Prostate gland (tissue), 2 donors: Measurements from ENCODE around the gene SIPA1L3. TPM values are rescaled to one million over a fixed set of nuclear protein-coding genes. Genes with fewer than 3 reads are reported as not detected.
A peak's percentile ranks its signal among the peaks of the same experiment; 100 is the strongest.

Source experiments
- DNase-seq: peaks from one replicate; pipeline ENCODE4 v3.0.0-alpha.2; 2019; ENCODE audit warnings: low spot score
- H3K27ac ChIP-seq, 2 donors: fragments of 200-600 bp; sonication (generic); 2 replicates each; pipeline ENCODE4 v1.5.1; 2017 to 2019
- H3K27me3 ChIP-seq: fragments of 200-600 bp; sonication (generic); replicated peaks from 2 replicates; pipeline ENCODE4 v1.5.1; 2019; ENCODE audit not compliant: insufficient read depth
- H3K36me3 ChIP-seq, 2 donors: fragments of 200-600 bp; sonication (generic); 1 replicate in 1 of 2; 2 replicates in 1 of 2; pipeline versions ENCODE4 v1.5.1 to v1.8.1; 2017 to 2019
- H3K4me1 ChIP-seq: fragments of 200-600 bp; sonication (generic); replicated peaks from 2 replicates; pipeline ENCODE4 v1.5.1; 2019
- H3K4me3 ChIP-seq, 2 donors: fragments of 200-600 bp; sonication (generic); 2 replicates each; pipeline ENCODE4 v1.5.1; 2017 to 2019
- H3K9me3 ChIP-seq: fragments of 200-600 bp; sonication (generic); 2 replicates; pipeline ENCODE4 v1.5.1; 2017
- POLR2A ChIP-seq: fragments of 450-650 bp; IDR thresholded peaks from one replicate; pipeline ENCODE4 v1.6.1; 2016; ENCODE audit warnings: antibody characterized with exemption, mild to moderate bottlenecking
- POLR2AphosphoS5 ChIP-seq: sonication (generic); formaldehyde crosslinking; IDR thresholded peaks from one replicate; pipeline ENCODE4 v1.6.1; 2017; ENCODE audit warnings: antibody characterized with exemption
- WGBS: methylation state at CpG from one replicate; pipeline ENCODE4 v1.1.5; 2018; 5-methylcytosine and 5-hydroxymethylcytosine counted together
- intact Hi-C: fragments of 100-400 bp; cut with DNase I; formaldehyde crosslinking; loops from one replicate; pipeline ENCODE4 v1.14.2; 2022
- total RNA-seq, 2 donors: library from RNA; depleted of rRNA; stranded (reverse); fragments of >200 nt; gene quantifications; one replicate each; pipeline ENCODE4 v1.1.0, GENCODE V29; 2016
- TF ChIP-seq, protein P1 (sequence below), 4 experiments: fragments of 200-600 bp in 2 of 4; fragments of 450-650 bp in 2 of 4; sonication (generic) in 2 of 4; IDR thresholded peaks; 1 replicate in 3 of 4; 2 replicates in 1 of 4; pipeline ENCODE4 v1.5.1; 2016 to 2019; ENCODE audit warnings: antibody characterized with exemption in 4 of 4, mild to moderate bottlenecking in 2 of 4, moderate library complexity in 2 of 4

The SIPA1L3 gene
- total RNA-seq, 2 donors from 2014 or later = 48.8 to 63.5 TPM

DNA sequence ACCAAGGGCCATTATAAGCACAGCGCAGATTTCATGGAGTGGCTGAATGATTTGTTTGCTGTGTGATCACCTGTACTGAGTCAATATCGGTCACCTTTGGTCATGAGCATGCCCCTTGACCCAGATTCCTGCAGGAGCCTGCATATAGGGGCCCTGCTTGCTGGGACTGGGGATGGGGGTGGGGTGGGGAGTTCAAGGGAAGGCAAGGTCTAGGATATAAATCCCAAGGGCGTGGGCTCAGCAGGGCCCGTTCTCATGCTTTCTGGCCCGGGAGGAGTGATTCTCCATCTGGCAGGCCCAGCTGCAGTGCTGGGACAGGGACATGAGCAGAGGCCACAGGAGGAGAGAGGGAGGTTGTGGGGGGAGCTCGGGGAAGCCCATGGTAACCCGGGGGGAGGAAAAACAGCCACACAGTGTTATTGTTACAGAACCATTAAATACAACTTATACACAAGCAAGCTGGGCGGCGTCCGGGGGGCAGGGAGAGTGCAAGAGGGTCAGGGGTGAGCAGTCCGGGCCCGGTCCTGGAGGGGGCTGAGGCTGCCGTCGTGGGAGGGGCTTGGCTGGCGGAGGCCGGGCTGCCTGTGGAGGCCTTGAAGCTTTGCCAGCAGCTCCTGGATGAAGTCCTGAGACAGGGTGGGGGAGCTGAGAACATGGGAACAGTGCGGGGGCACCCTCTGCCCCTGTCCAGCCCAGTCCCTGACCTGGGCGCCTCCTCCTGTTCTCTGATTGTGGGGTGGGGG lies 344.0 kb downstream of the SIPA1L3 start:
- H3K9me3 ChIP-seq = no peaks in the 10 kb centered on the region
- H3K36me3 ChIP-seq = no peaks in the 10 kb centered on the region
- TF ChIP-seq, protein P1, sequence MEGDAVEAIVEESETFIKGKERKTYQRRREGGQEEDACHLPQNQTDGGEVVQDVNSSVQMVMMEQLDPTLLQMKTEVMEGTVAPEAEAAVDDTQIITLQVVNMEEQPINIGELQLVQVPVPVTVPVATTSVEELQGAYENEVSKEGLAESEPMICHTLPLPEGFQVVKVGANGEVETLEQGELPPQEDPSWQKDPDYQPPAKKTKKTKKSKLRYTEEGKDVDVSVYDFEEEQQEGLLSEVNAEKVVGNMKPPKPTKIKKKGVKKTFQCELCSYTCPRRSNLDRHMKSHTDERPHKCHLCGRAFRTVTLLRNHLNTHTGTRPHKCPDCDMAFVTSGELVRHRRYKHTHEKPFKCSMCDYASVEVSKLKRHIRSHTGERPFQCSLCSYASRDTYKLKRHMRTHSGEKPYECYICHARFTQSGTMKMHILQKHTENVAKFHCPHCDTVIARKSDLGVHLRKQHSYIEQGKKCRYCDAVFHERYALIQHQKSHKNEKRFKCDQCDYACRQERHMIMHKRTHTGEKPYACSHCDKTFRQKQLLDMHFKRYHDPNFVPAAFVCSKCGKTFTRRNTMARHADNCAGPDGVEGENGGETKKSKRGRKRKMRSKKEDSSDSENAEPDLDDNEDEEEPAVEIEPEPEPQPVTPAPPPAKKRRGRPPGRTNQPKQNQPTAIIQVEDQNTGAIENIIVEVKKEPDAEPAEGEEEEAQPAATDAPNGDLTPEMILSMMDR (IDR thresholded peaks at IDR 0.05) = no peak
- TF ChIP-seq POLR2A = no peak
- TF ChIP-seq POLR2AphosphoS5 = no peak
- peak overlapping the region in 1 of 2 donors; percentile 18 for H3K4me3 ChIP-seq
- peak overlapping the region; percentile 79 to 89 for H3K27ac ChIP-seq
- H3K27me3 ChIP-seq = no peaks in the 10 kb centered on the region
- H3K4me1 ChIP-seq = no peaks in the 10 kb centered on the region
- DNase-seq = no peak
- intact Hi-C loops = loop anchor here (5.0 kb wide), 1 partner anchor 66 kb away; the partner anchor contains the start of genes KCNK6 and YIF1B
- WGBS = 22% methylated on average over 18 of the region's 18 CpGs

DNA sequence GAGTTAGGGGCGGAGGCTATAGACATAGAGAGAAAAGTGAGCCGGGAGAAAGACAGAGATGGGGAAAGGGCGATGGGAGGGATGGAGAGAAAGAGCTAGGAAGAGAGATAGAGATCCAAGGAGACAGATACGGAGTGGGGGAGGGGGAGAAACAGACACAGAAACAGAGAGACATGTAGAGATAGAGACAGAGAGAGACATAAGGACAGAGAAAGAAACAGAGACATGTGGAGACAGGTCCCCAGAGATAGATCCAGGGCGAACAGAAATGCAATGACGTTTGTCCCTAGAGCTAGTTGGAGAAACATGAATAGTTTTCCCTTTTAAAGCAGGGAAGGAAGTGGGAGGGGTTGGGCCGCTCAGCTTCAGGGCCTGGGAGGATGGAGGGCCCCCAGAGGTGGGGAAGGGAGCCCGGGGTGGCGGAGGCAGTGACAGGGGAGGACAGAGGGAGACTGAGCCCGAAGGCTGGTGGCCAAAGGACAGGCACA lies 344.6 kb downstream of the SIPA1L3 start:
- peak overlapping the region; percentile 79 to 89 for H3K27ac ChIP-seq
- peak; percentile 44 for DNase-seq
- no peaks in the 10 kb centered on the region for H3K4me1 ChIP-seq
- no peaks in the 10 kb centered on the region for H3K9me3 ChIP-seq
- TF ChIP-seq, protein P1 (IDR thresholded peaks at IDR 0.05) = no peak
- peak; percentile 63 for TF ChIP-seq POLR2AphosphoS5
- H3K27me3 ChIP-seq = no peaks in the 10 kb centered on the region
- intact Hi-C loops = loop anchor here (5.0 kb wide), 1 partner anchor 66 kb away; the partner anchor contains the start of genes KCNK6 and YIF1B
- peak overlapping the region; percentile 15 to 18 for H3K4me3 ChIP-seq
- 4% methylated on average over 10 of the region's 10 CpGs for WGBS
- no peaks in the 10 kb centered on the region for H3K36me3 ChIP-seq

DNA sequence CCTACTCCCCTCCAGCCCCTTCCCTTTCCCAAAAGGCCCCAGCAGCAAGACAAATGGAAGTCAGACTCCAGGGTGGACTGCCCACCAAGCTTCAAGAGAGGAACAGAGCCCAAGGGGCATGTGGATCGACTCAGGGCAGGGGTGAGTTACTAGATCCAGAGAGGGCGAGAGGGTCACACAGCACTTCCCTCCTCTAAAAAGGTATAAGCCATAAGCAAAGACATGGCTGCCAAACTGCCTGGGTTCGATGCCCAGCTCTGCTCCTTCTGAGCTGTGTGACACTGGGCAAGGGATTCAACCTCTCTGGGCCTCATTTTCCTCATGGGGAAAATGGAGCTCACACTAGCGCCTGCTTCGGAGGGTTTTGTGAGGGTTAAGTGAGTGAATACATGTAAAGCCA lies 345.4 kb downstream of the SIPA1L3 start:
- intact Hi-C loops = loop anchor here (5.0 kb wide), 1 partner anchor 65 kb away; the partner anchor contains the start of genes KCNK6 and YIF1B
- Histone ChIP-seq H3K4me1 (no peaks in the 10 kb centered on the region), H3K4me3 (peak overlapping the region; percentile 15 to 18), H3K27me3 (no peaks in the 10 kb centered on the region), H3K27ac (peak overlapping the region; percentile 79 to 89), H3K36me3 (no peaks in the 10 kb centered on the region), H3K9me3 (no peaks in the 10 kb centered on the region)
- DNase-seq = no peak
- WGBS = 85% methylated on average over 5 of the region's 5 CpGs
- TF ChIP-seq, protein P1 (IDR thresholded peaks at IDR 0.05) = no peak
- no peak for TF ChIP-seq POLR2A
- TF ChIP-seq POLR2AphosphoS5 = no peak

DNA sequence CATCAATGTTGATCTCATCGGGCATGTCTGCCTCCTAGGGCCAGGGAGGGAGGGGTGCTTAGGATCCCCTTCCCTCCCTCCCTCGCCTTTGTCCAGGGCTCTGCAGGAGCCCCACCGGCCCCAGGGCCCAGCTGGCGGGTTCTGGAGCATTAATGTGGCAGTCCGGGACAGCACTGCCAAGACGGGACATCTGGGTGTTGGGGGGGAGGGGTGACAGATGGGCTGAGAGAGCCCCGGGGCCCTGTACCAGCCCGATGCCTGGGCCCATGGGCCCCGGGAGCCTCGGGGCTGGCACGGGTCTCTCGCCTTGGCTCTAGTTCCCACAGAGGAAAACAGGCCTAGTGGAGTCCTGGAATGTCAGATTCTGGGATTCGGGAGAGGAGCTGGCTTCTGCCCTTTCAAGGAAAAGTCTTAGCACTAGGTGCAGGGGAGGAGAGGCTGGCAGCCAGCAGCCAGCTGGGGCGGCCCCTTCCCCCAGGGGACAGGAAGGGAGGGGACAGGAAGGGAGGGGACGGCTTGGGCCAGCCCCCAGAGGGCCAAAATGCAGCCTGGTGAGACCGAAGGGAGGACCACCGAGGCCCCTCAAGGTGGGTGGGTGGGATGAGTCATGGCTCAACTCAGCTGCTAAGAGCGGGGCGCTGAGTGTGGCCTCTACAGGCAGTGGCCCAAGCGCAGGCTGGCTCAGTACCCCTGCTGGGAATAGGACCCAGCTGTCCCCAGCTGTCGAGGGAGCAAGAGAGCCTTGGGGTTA lies 346.1 kb downstream of the SIPA1L3 start:
- intact Hi-C loops = loop anchor here (5.0 kb wide), 1 partner anchor 64 kb away; the partner anchor contains the start of genes KCNK6 and YIF1B
- Histone ChIP-seq H3K27ac (peak overlapping the region; percentile 79 to 89), H3K4me3 (peak overlapping the region; percentile 15 to 18), H3K4me1 (no peaks in the 10 kb centered on the region), H3K27me3 (no peaks in the 10 kb centered on the region), H3K9me3 (no peaks in the 10 kb centered on the region), H3K36me3 (no peaks in the 10 kb centered on the region)
- TF ChIP-seq, protein P1 (IDR thresholded peaks at IDR 0.05) = no peak
- no peak for TF ChIP-seq POLR2A
- TF ChIP-seq POLR2AphosphoS5 = no peak
- no peak for DNase-seq
- 19% methylated on average over 20 of the region's 21 CpGs for WGBS
